Neural progenitor cell (in vitro differentiated cells): Measurements from ENCODE around the gene ACTBL2. TPM values are rescaled to one million over a fixed set of nuclear protein-coding genes. Genes with fewer than 3 reads are reported as not detected.

Experiments
- DNase-seq: peaks from one replicate; pipeline ENCODE4 v3.0.0-alpha.2; 2016; ENCODE audit warnings: low spot score
- H2AFZ ChIP-seq: fragments of 200-600 bp; sonication (generic); replicated peaks from 2 replicates; pipeline ENCODE4 v1.6.1; 2016; ENCODE audit warnings: antibody characterized with exemption
- H3F3A ChIP-seq: fragments of 200-600 bp; sonication (generic); 2 replicates; pipeline ENCODE4 v1.6.1; 2016; ENCODE audit warnings: antibody characterized with exemption, low read depth
- H3K27ac ChIP-seq: fragments of 200-600 bp; sonication (generic); 2 replicates; pipeline ENCODE4 v1.5.1; 2016; ENCODE audit warnings: mild to moderate bottlenecking
- H3K27me3 ChIP-seq: fragments of 200-600 bp; sonication (generic); 2 replicates; pipeline ENCODE4 v1.6.1; 2016; ENCODE audit warnings: mild to moderate bottlenecking, moderate library complexity
- H3K36me3 ChIP-seq: fragments of 200-600 bp; sonication (generic); 2 replicates; pipeline ENCODE4 v1.5.1; 2016
- H3K4me1 ChIP-seq: fragments of 200-600 bp; sonication (generic); 2 replicates; pipeline ENCODE4 v1.6.1; 2016; ENCODE audit warnings: mixed run types
- H3K4me2 ChIP-seq: fragments of 200-600 bp; sonication (generic); 2 replicates; pipeline ENCODE4 v1.6.1; 2016
- H3K4me3 ChIP-seq: fragments of 200-600 bp; sonication (generic); 2 replicates; pipeline ENCODE4 v1.5.1; 2016
- H3K79me2 ChIP-seq: fragments of 200-600 bp; sonication (generic); 2 replicates; pipeline ENCODE4 v1.6.1; 2016; ENCODE audit warnings: low read depth
- H3K9ac ChIP-seq: fragments of 200-600 bp; sonication (generic); 2 replicates; pipeline ENCODE4 v1.6.1; 2016
- H3K9me3 ChIP-seq: fragments of 200-600 bp; sonication (generic); 2 replicates; pipeline ENCODE4 v1.5.1; 2016; ENCODE audit warnings: low read depth
- H4K20me1 ChIP-seq: fragments of 200-600 bp; sonication (generic); 2 replicates; pipeline ENCODE4 v1.6.1; 2016; ENCODE audit warnings: low read depth
- H3K27ac Mint-ChIP-seq: 3 replicates; pipeline ENCODE4 v1.8.0; 2021; ENCODE audit warnings: mixed read lengths
- H3K27me3 Mint-ChIP-seq: 2 replicates; pipeline ENCODE4 v1.8.0; 2022; ENCODE audit warnings: low read depth, mild to moderate bottlenecking, inconsistent platforms, moderate library complexity, mixed read lengths; ENCODE audit not compliant: insufficient read depth
- H3K36me3 Mint-ChIP-seq: 3 replicates; pipeline ENCODE4 v1.8.0; 2021; ENCODE audit warnings: mixed read lengths
- H3K4me1 Mint-ChIP-seq: 3 replicates; pipeline ENCODE4 v1.8.0; 2021; ENCODE audit warnings: mixed read lengths
- H3K4me3 Mint-ChIP-seq: 3 replicates; pipeline ENCODE4 v1.8.0; 2021; ENCODE audit warnings: mild to moderate bottlenecking, moderate library complexity, mixed read lengths
- H3K9me3 Mint-ChIP-seq: 3 replicates; pipeline ENCODE4 v1.8.0; 2020; ENCODE audit warnings: mixed read lengths
- CTCF ChIP-seq: fragments of 200-600 bp; sonication (generic); IDR thresholded peaks from 2 replicates; pipeline ENCODE4 v1.5.1; 2017; ENCODE audit warnings: antibody characterized with exemption, mild to moderate bottlenecking
- EZH2 ChIP-seq: fragments of 200-600 bp; sonication (generic); IDR thresholded peaks from 2 replicates; pipeline ENCODE4 v1.6.1; 2017; ENCODE audit warnings: antibody characterized with exemption, mild to moderate bottlenecking, moderate library complexity
- EZH2phosphoT487 ChIP-seq: fragments of 200-600 bp; sonication (generic); IDR thresholded peaks from 2 replicates; pipeline ENCODE4 v1.6.1; 2017; ENCODE audit warnings: antibody characterized with exemption
- total RNA-seq: library from RNA; depleted of rRNA; stranded (reverse); fragments of >200 nt; gene quantifications from 2 replicates; pipeline ENCODE4 v1.2.3, GENCODE V29; 2015; ENCODE audit warnings: low replicate concordance

The ACTBL2 gene
- total RNA-seq, 1 donor from 2014 or later = not detected

- no peak for TF ChIP-seq CTCF
- TF ChIP-seq EZH2phosphoT487 = no peak
- no peak for TF ChIP-seq EZH2
- Histone ChIP-seq H3K36me3 (no peaks in the 10 kb centered on the region), H3F3A (no peaks in the 10 kb centered on the region), H4K20me1 (no peaks in the 10 kb centered on the region), H3K27me3 (no peaks in the 10 kb centered on the region), H3K79me2 (no peaks in the 10 kb centered on the region), H3K4me1 (peaks cover 6% of the 10 kb centered on the region), H3K9ac (no peak overlapping the region), H3K4me2 (no peak overlapping the region), H3K27ac (no peak overlapping the region), H3K4me3 (no peak overlapping the region), H2AFZ (no peak overlapping the region), H3K9me3 (no peaks in the 10 kb centered on the region)
- no peaks in the 10 kb centered on the region for H3K36me3 Mint-ChIP-seq
- H3K9me3 Mint-ChIP-seq = peaks cover 4% of the 10 kb centered on the region
- DNase-seq = no peak
- peaks cover 13% of the 10 kb centered on the region for H3K4me1 Mint-ChIP-seq
- no peak overlapping the region for H3K27ac Mint-ChIP-seq
- no peak overlapping the region for H3K4me3 Mint-ChIP-seq
- H3K27me3 Mint-ChIP-seq = peaks cover 2% of the 10 kb centered on the region
Observed at GRCh38 chr5:57445006-57445704, 37.5 kb downstream of the ACTBL2 start.

GRCh38 chr5:57442080-57442839 is 40.4 kb downstream of the ACTBL2 start:
- H3K9me3 ChIP-seq = no peaks in the 10 kb centered on the region
- Mint-ChIP-seq H3K4me1 (peaks cover 5% of the 10 kb centered on the region), H3K36me3 (no peaks in the 10 kb centered on the region), H3K4me3 (no peak overlapping the region), H3K27me3 (peaks cover 5% of the 10 kb centered on the region), H3K9me3 (peaks cover 4% of the 10 kb centered on the region), H3K27ac (no peak overlapping the region)
- no peaks in the 10 kb centered on the region for H3F3A ChIP-seq
- H2AFZ ChIP-seq = no peak overlapping the region
- no peaks in the 10 kb centered on the region for H3K36me3 ChIP-seq
- H3K27ac ChIP-seq = no peak overlapping the region
- H3K4me3 ChIP-seq = no peak overlapping the region
- no peak overlapping the region for H3K9ac ChIP-seq
- no peaks in the 10 kb centered on the region for H4K20me1 ChIP-seq
- no peaks in the 10 kb centered on the region for H3K27me3 ChIP-seq
- TF ChIP-seq CTCF (no peak), EZH2phosphoT487 (no peak), EZH2 (no peak)
- no peak for DNase-seq
- H3K79me2 ChIP-seq = no peaks in the 10 kb centered on the region
- H3K4me1 ChIP-seq = no peaks in the 10 kb centered on the region
- no peak overlapping the region for H3K4me2 ChIP-seq

GRCh38 chr5:57441557-57441956 is 41.1 kb downstream of the ACTBL2 start:
- H3F3A ChIP-seq = no peaks in the 10 kb centered on the region
- H3K27me3 ChIP-seq = no peaks in the 10 kb centered on the region
- peaks cover 2% of the 10 kb centered on the region for H3K4me1 Mint-ChIP-seq
- H2AFZ ChIP-seq = no peak overlapping the region
- no peaks in the 10 kb centered on the region for H4K20me1 ChIP-seq
- no peaks in the 10 kb centered on the region for H3K36me3 ChIP-seq
- no peaks in the 10 kb centered on the region for H3K4me1 ChIP-seq
- no peaks in the 10 kb centered on the region for H3K9me3 ChIP-seq
- no peak overlapping the region for H3K4me3 ChIP-seq
- DNase-seq = no peak
- no peak overlapping the region for H3K9ac ChIP-seq
- no peak overlapping the region for H3K4me2 ChIP-seq
- H3K27ac ChIP-seq = no peak overlapping the region
- peaks cover 2% of the 10 kb centered on the region for H3K9me3 Mint-ChIP-seq
- no peak overlapping the region for H3K27ac Mint-ChIP-seq
- no peaks in the 10 kb centered on the region for H3K36me3 Mint-ChIP-seq
- TF ChIP-seq CTCF = no peak
- no peak for TF ChIP-seq EZH2phosphoT487
- TF ChIP-seq EZH2 = no peak
- peaks cover 5% of the 10 kb centered on the region for H3K27me3 Mint-ChIP-seq
- no peaks in the 10 kb centered on the region for H3K79me2 ChIP-seq
- no peak overlapping the region for H3K4me3 Mint-ChIP-seq
